ENCODE data around the gene SELENOM. TPM values are rescaled to one million over a fixed set of nuclear protein-coding genes. Genes with fewer than 3 reads are reported as not detected.
"Not testable (repeated sequence)": the region's sequence is repeated elsewhere in the genome, so short reads cannot be mapped to it uniquely, and the experiment has no call there.

The SELENOM gene
- polyA plus RNA-seq, 1 experiment = 292 TPM

- Histone ChIP-seq H3K4me3 (ENCODE audit: low read depth, low read length) (no peak overlapping the region), H3K27me3 (ENCODE audit: control insufficient read depth, insufficient read depth, low read length) (no peaks in the 10 kb centered on the region; the same call in 1 of the 2 replicates), H3K36me3 (ENCODE audit: control insufficient read depth, insufficient read depth, low read length) (no peaks in the 10 kb centered on the region)
- DNase-seq (ENCODE audit: low read depth) = no peak
- TF ChIP-seq, protein P1, sequence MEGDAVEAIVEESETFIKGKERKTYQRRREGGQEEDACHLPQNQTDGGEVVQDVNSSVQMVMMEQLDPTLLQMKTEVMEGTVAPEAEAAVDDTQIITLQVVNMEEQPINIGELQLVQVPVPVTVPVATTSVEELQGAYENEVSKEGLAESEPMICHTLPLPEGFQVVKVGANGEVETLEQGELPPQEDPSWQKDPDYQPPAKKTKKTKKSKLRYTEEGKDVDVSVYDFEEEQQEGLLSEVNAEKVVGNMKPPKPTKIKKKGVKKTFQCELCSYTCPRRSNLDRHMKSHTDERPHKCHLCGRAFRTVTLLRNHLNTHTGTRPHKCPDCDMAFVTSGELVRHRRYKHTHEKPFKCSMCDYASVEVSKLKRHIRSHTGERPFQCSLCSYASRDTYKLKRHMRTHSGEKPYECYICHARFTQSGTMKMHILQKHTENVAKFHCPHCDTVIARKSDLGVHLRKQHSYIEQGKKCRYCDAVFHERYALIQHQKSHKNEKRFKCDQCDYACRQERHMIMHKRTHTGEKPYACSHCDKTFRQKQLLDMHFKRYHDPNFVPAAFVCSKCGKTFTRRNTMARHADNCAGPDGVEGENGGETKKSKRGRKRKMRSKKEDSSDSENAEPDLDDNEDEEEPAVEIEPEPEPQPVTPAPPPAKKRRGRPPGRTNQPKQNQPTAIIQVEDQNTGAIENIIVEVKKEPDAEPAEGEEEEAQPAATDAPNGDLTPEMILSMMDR (IDR thresholded peaks at IDR 0.05; ENCODE audit: insufficient read depth, low read depth, low read length) = no peak
- POLR2A ChIA-PET = no interaction called here
- CTCF ChIA-PET = interaction anchor here (0.6 to 1.4 kb wide), 3 partner anchors 10 to 11 kb away, joined by 3 to 9 read pairs (median 5); partner anchors contain the start of gene SELENOM
Observed at GRCh38 chr22:31118046-31118820, 10.9 kb upstream of the SELENOM start.

DNA sequence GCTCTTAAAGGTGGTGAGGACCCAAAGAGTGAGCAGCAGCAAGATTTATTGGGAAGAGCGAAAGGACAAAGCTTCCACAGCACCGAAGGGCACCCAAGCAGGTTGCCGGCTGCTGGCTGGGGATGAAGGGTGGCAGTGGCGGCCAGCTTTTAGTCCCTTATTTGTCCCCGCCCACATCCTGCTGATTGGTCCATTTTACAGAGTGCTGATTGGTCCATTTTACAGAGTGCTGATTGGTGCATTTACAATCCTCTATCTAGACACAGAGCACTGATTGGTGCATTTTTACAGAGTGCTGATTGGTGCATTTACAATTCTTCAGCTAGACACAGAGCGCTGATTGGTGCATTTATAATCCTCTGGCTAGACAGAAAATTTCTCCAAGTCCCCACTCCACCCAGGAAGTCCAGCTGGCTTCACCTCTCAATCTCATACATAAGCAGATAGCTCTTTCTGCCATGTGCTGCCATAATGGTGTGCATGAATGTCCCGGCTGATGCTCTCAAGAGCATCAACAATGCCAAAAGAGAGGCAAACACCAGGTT, 5.3 kb upstream of the SELENOM start:
- H3K36me3 ChIP-seq (ENCODE audit: control insufficient read depth, insufficient read depth, low read length); POLR2A ChIA-PET; H3K4me3 ChIP-seq (ENCODE audit: low read depth, low read length); DNase-seq (ENCODE audit: low read depth); H3K27me3 ChIP-seq (ENCODE audit: control insufficient read depth, insufficient read depth, low read length): not testable (repeated sequence)
- CTCF ChIA-PET = interaction anchor here (0.9 to 1.3 kb wide), 2 partner anchors 24 to 36 kb away, joined by 3 to 7 read pairs; no protein-coding TSS in a partner anchor

DNA sequence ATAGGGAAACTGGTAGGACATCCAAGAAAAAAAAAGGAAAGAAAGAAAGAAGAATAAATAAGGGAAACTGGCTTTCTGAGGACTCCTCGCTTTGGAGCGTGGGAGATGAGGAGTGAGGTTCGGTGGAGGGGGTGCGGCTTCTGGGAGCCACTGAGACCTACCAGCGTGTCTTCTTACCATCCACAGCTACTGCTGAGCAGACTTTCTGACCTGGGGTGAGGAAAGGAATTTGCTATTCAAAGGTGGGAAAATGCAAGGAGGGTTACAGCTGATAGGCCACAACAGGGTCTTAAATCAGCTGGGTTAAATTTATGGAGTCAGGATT, 488 bp upstream of the SELENOM start:
- TF ChIP-seq, protein P1 (IDR thresholded peaks at IDR 0.05; ENCODE audit: insufficient read depth, low read depth, low read length) = no peak
- no peak for DNase-seq (ENCODE audit: low read depth)
- peak overlapping the region; percentile 12 for H3K4me3 ChIP-seq (ENCODE audit: low read depth, low read length)
- H3K36me3 ChIP-seq (ENCODE audit: control insufficient read depth, insufficient read depth, low read length) = peaks cover 19% of the 10 kb centered on the region
- CTCF ChIA-PET = interaction anchor here (0.6 to 5.7 kb wide), 44 partner anchors 8 to 502 kb away, joined by 3 to 59 read pairs (median 4); partner anchors contain the start of genes MORC2, RNF185 and TUG1
- no peaks in the 10 kb centered on the region for H3K27me3 ChIP-seq (ENCODE audit: control insufficient read depth, insufficient read depth, low read length)
- POLR2A ChIA-PET = interaction anchor here (0.6 to 1.0 kb wide), 6 partner anchors 8 to 1482 kb away, joined by 3 to 4 read pairs (median 4); partner anchors contain the start of genes PLA2G3 and RNF185

- POLR2A ChIA-PET = interaction anchor here (1.1 kb wide), 1 partner anchor 166 kb away, joined by 6 read pairs; no protein-coding TSS in a partner anchor
- CTCF ChIA-PET = interaction anchor here (0.7 to 5.7 kb wide), 21 partner anchors 7 to 500 kb away, joined by 3 to 59 read pairs (median 5); partner anchors contain the start of genes MORC2, PLA2G3, RNF185 and TUG1
- Histone ChIP-seq H3K27me3 (ENCODE audit: control insufficient read depth, insufficient read depth, low read length) (no peaks in the 10 kb centered on the region), H3K4me3 (ENCODE audit: low read depth, low read length) (peak overlapping the region; percentile 85), H3K36me3 (ENCODE audit: control insufficient read depth, insufficient read depth, low read length) (peaks cover 19% of the 10 kb centered on the region)
- no peak for DNase-seq (ENCODE audit: low read depth)
- TF ChIP-seq, protein P1 (IDR thresholded peaks at IDR 0.05; ENCODE audit: insufficient read depth, low read depth, low read length) = no peak
Observed at GRCh38 chr22:31106731-31107177, 614 bp downstream of the SELENOM start.

DNA sequence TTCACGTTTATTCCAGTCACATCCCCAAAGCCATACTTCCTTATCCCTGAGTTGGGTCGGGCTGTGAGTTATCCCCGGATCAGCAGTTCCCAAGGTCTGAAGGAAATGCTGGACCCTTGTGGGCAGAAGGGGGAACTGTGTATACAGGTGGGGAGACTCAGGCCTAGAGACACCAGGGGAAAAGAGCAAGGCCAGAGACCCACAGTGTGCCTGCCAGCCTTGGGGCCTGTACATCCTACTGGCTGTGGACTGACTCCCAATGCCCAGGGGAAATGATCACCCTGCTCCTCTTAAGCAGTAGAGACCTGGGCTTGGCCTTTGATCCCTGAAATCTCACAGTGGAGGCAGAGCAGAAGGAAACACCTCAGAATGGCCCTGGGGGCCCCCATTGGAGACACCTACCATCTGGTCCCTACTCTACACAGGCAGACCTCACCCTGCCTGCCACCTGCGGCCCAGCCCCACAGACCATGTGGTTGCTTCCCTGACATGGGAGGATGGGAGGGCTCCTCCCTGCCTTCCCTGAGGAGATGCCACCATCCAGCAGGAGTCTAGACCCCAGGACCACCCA, 1.3 kb downstream of the SELENOM start:
- Histone ChIP-seq H3K4me3 (ENCODE audit: low read depth, low read length) (peak overlapping the region; percentile 85), H3K27me3 (ENCODE audit: control insufficient read depth, insufficient read depth, low read length) (no peaks in the 10 kb centered on the region), H3K36me3 (ENCODE audit: control insufficient read depth, insufficient read depth, low read length) (peaks cover 21% of the 10 kb centered on the region)
- POLR2A ChIA-PET = no interaction called here
- DNase-seq (ENCODE audit: low read depth) = no peak
- CTCF ChIA-PET = interaction anchor here (0.7 to 5.7 kb wide), 6 partner anchors 24 to 163 kb away, joined by 3 to 59 read pairs (median 3); partner anchors contain the start of gene RNF185
- TF ChIP-seq, protein P1 (IDR thresholded peaks at IDR 0.05; ENCODE audit: insufficient read depth, low read depth, low read length) = 0 out of 2 replicates have a peak, but pooled peaks have one; percentile 23

All from BJ (cell line).